Hepatocyte (in vitro differentiated cells): ENCODE measurements around the gene KDELR1. TPM values are rescaled to one million over a fixed set of nuclear protein-coding genes. Genes with fewer than 3 reads are reported as not detected.

Experiments used
- DNase-seq: peaks from one replicate; pipeline ENCODE4 v3.0.0-alpha.2; 2016; ENCODE audit warnings: low spot score
- H2AFZ ChIP-seq: fragments of 200-600 bp; sonication (generic); 2 replicates; pipeline ENCODE4 v1.6.0; 2016; ENCODE audit warnings: antibody characterized with exemption, mild to moderate bottlenecking
- H3K27ac ChIP-seq: fragments of 200-600 bp; sonication (generic); 2 replicates; pipeline ENCODE4 v1.5.1; 2016; ENCODE audit warnings: mild to moderate bottlenecking
- H3K27me3 ChIP-seq: fragments of 200-600 bp; sonication (generic); 2 replicates; pipeline ENCODE4 v1.6.1; 2016
- H3K36me3 ChIP-seq: fragments of 200-600 bp; sonication (generic); replicated peaks from 2 replicates; pipeline ENCODE4 v1.5.1; 2016; ENCODE audit warnings: low read depth; ENCODE audit not compliant: insufficient read depth
- H3K4me1 ChIP-seq: fragments of 200-600 bp; sonication (generic); 2 replicates; pipeline ENCODE4 v1.5.1; 2016; ENCODE audit warnings: mild to moderate bottlenecking, moderate library complexity; ENCODE audit not compliant: insufficient read depth
- H3K4me2 ChIP-seq: fragments of 200-600 bp; sonication (generic); 2 replicates; pipeline ENCODE4 v1.6.0; 2016
- H3K4me3 ChIP-seq: fragments of 200-600 bp; sonication (generic); 2 replicates; pipeline ENCODE4 v1.5.1; 2016; ENCODE audit warnings: mild to moderate bottlenecking
- H3K79me2 ChIP-seq: fragments of 200-600 bp; sonication (generic); 2 replicates; pipeline ENCODE4 v1.6.0; 2017; ENCODE audit warnings: mild to moderate bottlenecking
- H3K9me2 ChIP-seq: fragments of 200-600 bp; sonication (generic); replicated peaks from 2 replicates; pipeline ENCODE4 v1.6.0; 2017; ENCODE audit warnings: mild to moderate bottlenecking; ENCODE audit not compliant: insufficient read depth
- H3K9me3 ChIP-seq: fragments of 200-600 bp; sonication (generic); 2 replicates; pipeline ENCODE4 v1.5.1; 2016; ENCODE audit warnings: low read depth, mild to moderate bottlenecking
- H4K20me1 ChIP-seq: fragments of 200-600 bp; sonication (generic); 2 replicates; pipeline ENCODE4 v1.6.0; 2016; ENCODE audit warnings: mild to moderate bottlenecking; ENCODE audit not compliant: insufficient read depth, poor library complexity, severe bottlenecking
- EZH2 ChIP-seq: fragments of 200-600 bp; sonication (generic); IDR thresholded peaks from 2 replicates; pipeline ENCODE4 v1.6.1; 2016; ENCODE audit warnings: antibody characterized with exemption, mild to moderate bottlenecking, borderline replicate concordance
- EZH2phosphoT487 ChIP-seq: fragments of 200-600 bp; sonication (generic); IDR thresholded peaks from one replicate; pipeline ENCODE4 v1.6.1; 2018; ENCODE audit warnings: antibody characterized with exemption, mild to moderate bottlenecking, low read depth, moderate library complexity; ENCODE audit not compliant: unreplicated experiment, severe bottlenecking
- WGBS: methylation state at CpG from one replicate; pipeline ENCODE4 v1.1.6; 2016; ENCODE audit warnings: low lambda C conversion rate; ENCODE audit errors: missing lambda C conversion rate; 5-methylcytosine and 5-hydroxymethylcytosine counted together
- polyA plus RNA-seq: library from polyadenylated mRNA; unstranded; fragments of >200 nt; fragmentation: Nextera tagmentation; extraction: Ambion mirVana; gene quantifications from 2 replicates; pipeline ENCODE4 v1.2.1, GENCODE V29; 2016
- total RNA-seq: library from RNA; depleted of rRNA; stranded (reverse); fragments of >200 nt; gene quantifications from 2 replicates; pipeline ENCODE4 v1.2.3, GENCODE V29; 2014
- TF ChIP-seq, protein P1 (sequence below): fragments of 200-600 bp; sonication (generic); IDR thresholded peaks from 2 replicates; pipeline ENCODE4 v1.5.1; 2016; ENCODE audit warnings: antibody characterized with exemption, mild to moderate bottlenecking; ENCODE audit not compliant: poor library complexity

Gene KDELR1
- total and polyA plus RNA-seq, 2 experiments from 2014 or later: 179 to 288 TPM

DNA sequence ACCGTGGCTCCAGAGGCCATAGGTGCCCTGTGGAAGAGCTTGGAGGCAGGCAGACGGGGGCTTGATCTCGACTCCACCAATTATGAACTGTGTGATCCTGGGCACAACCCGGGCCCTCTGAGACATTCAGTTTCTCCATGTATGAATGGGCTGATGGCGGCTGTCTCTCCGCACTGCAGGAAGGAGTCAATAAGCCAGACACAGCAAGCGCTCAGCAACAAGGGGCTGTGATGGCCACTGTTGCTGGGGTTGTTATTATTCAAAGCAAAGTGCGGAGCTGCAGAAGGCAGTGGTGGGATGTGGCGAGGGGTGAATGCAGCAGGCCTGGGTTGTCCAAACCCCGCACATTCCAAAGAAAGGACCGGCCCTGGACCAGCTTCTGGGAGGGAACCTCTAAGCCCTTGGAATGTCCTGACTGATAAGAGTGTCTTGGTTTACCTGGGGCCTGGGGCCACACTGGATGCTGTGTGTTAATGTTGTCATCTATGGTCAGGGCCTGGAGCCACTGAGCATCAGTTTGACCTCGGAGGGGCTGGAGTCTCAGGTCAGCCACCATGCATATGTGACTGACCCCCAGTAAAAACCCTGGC, 35.9 kb downstream of the KDELR1 start:
- Histone ChIP-seq H3K27me3 (no peaks in the 10 kb centered on the region), H4K20me1 (no peaks in the 10 kb centered on the region), H3K4me3 (no peak overlapping the region), H3K79me2 (no peaks in the 10 kb centered on the region), H2AFZ (no peak overlapping the region), H3K27ac (peak overlapping the region; percentile 63), H3K4me2 (no peak overlapping the region), H3K9me2 (no peaks in the 10 kb centered on the region), H3K36me3 (no peaks in the 10 kb centered on the region), H3K9me3 (no peaks in the 10 kb centered on the region), H3K4me1 (peaks cover 3% of the 10 kb centered on the region)
- WGBS: 73% methylated on average over 12 of the region's 12 CpGs
- DNase-seq: no peak
- no peak for TF ChIP-seq EZH2
- TF ChIP-seq, protein P1, sequence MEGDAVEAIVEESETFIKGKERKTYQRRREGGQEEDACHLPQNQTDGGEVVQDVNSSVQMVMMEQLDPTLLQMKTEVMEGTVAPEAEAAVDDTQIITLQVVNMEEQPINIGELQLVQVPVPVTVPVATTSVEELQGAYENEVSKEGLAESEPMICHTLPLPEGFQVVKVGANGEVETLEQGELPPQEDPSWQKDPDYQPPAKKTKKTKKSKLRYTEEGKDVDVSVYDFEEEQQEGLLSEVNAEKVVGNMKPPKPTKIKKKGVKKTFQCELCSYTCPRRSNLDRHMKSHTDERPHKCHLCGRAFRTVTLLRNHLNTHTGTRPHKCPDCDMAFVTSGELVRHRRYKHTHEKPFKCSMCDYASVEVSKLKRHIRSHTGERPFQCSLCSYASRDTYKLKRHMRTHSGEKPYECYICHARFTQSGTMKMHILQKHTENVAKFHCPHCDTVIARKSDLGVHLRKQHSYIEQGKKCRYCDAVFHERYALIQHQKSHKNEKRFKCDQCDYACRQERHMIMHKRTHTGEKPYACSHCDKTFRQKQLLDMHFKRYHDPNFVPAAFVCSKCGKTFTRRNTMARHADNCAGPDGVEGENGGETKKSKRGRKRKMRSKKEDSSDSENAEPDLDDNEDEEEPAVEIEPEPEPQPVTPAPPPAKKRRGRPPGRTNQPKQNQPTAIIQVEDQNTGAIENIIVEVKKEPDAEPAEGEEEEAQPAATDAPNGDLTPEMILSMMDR: no peak
- no peak for TF ChIP-seq EZH2phosphoT487

DNA sequence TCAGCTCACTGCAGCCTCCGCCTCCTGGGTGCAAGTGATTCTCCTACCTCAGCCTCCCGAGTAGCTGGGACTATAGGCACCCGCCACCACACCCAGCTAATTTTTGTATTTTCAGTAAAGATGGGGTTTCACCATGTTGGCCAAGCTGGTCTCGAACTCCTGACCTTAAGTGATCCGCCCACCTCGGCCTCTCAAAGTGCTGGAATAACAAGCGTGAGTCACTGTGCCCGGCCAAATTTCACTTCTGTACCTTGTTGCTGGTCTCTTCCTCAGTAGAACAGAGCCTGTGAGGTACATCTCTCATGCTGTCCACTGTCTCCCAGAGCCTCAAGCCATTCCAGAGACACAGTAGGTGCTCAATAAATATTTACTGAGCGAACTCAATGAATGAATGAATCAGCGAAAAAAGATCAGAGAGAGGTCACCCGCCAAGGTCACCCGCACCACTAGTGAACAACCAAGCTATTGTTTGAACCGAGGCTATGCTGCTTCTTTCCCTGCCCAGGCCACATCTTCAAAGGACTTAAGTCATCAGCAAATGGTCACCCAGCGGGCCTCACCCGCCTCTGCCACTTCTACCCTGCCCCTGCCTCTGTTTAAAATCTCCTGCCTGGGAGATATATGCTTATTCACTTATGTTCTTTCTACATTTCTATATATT, 36.9 kb downstream of the KDELR1 start:
- Histone ChIP-seq H3K4me2 (no peak overlapping the region), H2AFZ (no peak overlapping the region), H4K20me1 (no peaks in the 10 kb centered on the region), H3K36me3 (no peaks in the 10 kb centered on the region), H3K27ac (peak overlapping the region; percentile 63), H3K4me3 (no peak overlapping the region), H3K4me1 (peaks cover 3% of the 10 kb centered on the region), H3K9me2 (no peaks in the 10 kb centered on the region), H3K27me3 (no peaks in the 10 kb centered on the region), H3K9me3 (no peaks in the 10 kb centered on the region), H3K79me2 (no peaks in the 10 kb centered on the region)
- WGBS: 77% methylated on average over 15 of the region's 15 CpGs
- TF ChIP-seq EZH2phosphoT487: no peak
- TF ChIP-seq EZH2: no peak
- TF ChIP-seq, protein P1: no peak
- DNase-seq: peak; percentile 56

DNA sequence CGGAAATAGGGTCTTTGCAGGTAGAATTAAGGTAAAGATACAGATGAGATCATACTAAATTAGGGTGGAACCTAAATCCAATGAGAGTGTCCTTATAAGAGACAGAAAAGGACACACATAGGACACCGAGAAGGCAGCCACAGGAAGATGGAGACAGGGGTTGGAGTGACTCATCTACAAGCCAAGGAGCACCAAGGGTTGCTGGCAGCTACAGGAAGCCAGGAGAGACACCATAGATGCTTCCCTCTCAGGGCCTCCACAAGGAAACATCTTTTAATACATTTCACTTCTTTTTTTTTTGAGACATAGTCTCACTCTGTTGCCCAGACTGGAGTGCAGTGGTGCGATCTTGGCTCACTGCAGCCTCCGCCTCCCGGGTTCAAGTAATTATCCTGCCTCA, 37.7 kb downstream of the KDELR1 start:
- Histone ChIP-seq H2AFZ (no peak overlapping the region), H3K79me2 (no peaks in the 10 kb centered on the region), H4K20me1 (no peaks in the 10 kb centered on the region), H3K27me3 (no peaks in the 10 kb centered on the region), H3K4me1 (peaks cover 3% of the 10 kb centered on the region), H3K27ac (no peak overlapping the region), H3K9me2 (no peaks in the 10 kb centered on the region), H3K9me3 (no peaks in the 10 kb centered on the region), H3K4me2 (no peak overlapping the region), H3K4me3 (no peak overlapping the region), H3K36me3 (no peaks in the 10 kb centered on the region)
- 95% methylated on average over 5 of the region's 5 CpGs for WGBS
- TF ChIP-seq, protein P1: no peak
- TF ChIP-seq EZH2 (no peak), EZH2phosphoT487 (no peak)
- no peak for DNase-seq
